Adipose tissue (tissue), 3 donors: ENCODE data around the gene SLC8A2. TPM values are rescaled to one million over a fixed set of nuclear protein-coding genes. Genes with fewer than 3 reads are reported as not detected.

Experiments used
- H3K27ac ChIP-seq: one replicate; pipeline ENCODE4 v1.5.1; 2013; ENCODE audit warnings: low read depth, low read length
- WGBS, 3 donors: extraction: QIAGEN DNeasy Blood & Tissue Kit; methylation state at CpG; one replicate each; pipeline ENCODE4 v1.1.7; 2013; 5-methylcytosine and 5-hydroxymethylcytosine counted together
- polyA plus RNA-seq, 3 donors: library from polyadenylated mRNA; stranded (reverse); fragments of 200-250 nt; gene quantifications; one replicate each; pipeline ENCODE4 v1.2.3, GENCODE V29; 2013
- donor health status: healthy with polysubstance abuse.
- donor health status: Bipolar disorder and iron deficiency.
- donor health status: healthy.

Gene SLC8A2, protein sequence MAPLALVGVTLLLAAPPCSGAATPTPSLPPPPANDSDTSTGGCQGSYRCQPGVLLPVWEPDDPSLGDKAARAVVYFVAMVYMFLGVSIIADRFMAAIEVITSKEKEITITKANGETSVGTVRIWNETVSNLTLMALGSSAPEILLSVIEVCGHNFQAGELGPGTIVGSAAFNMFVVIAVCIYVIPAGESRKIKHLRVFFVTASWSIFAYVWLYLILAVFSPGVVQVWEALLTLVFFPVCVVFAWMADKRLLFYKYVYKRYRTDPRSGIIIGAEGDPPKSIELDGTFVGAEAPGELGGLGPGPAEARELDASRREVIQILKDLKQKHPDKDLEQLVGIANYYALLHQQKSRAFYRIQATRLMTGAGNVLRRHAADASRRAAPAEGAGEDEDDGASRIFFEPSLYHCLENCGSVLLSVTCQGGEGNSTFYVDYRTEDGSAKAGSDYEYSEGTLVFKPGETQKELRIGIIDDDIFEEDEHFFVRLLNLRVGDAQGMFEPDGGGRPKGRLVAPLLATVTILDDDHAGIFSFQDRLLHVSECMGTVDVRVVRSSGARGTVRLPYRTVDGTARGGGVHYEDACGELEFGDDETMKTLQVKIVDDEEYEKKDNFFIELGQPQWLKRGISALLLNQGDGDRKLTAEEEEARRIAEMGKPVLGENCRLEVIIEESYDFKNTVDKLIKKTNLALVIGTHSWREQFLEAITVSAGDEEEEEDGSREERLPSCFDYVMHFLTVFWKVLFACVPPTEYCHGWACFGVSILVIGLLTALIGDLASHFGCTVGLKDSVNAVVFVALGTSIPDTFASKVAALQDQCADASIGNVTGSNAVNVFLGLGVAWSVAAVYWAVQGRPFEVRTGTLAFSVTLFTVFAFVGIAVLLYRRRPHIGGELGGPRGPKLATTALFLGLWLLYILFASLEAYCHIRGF
- polyA plus RNA-seq, result 1 to 10 TPM in 1 of 3 donors, under 1 TPM in 1, not detected in 1; 0.28 to 1.9 TPM

DNA sequence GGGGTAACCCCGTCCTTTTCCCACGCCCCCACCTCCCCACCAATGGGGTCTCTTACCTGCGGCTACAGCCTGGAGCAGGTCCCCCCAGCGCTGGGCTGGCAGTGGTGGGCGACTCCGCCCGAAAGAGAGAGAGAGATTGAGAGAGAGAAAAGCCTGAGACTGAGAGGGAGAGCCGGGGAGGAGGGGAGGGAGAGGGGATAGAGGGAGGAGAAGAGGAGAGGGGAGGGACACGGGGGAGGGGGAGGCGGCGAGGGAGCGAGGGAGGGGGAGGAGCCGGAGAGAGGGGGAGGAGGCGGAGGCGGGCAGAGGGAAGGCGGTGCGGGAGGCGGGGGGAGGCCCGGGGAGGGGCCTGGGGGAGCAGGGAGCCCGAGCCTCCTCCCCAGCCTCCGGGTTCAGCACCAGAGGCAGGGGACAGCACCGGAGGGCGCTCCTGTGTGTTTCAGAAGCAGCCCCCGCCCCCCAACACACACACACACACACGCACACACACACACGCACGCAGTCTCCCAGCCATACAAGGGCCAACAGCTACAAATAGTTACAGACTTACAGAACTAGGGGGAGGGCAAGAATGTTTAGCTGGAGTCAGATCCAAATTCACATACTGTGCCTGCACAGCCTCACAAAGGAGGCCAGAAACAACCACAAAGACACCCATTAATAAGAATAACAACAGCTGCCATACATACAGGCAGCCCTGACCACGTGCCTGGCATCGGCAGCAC lies at the start of gene SLC8A2:
Gene SLC8A2 (minus strand): TSS at position 161 of the 725 bp plus-strand sequence. CDS start 5,490 bp downstream, outside the sequence.
- H3K27ac ChIP-seq, result no peak within 1 kb of the TSS
- WGBS, 3 donors, result 4 to 6% (median 4%) methylated on average over 14 to 23 of the region's 29 CpGs

DNA sequence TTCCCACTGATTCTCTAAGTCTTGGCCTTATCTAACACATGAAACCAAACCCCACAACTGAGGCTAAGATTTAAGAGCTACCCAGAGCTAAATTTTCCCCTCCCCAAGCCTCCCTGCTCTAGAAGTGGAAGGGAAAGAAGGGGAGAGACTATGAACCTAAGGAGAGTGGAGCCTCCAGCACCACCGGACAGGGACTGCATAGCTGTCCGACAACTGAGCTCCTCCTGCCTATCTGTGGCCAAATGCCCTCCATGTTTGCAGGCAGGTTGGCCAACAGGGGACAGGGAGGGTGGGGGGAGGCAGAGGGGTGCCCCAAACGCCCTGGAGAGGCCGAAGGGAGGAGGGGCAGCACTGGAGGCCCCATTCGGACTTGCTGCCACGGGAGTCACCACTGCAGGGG lies 49.1 kb upstream of the SLC8A2 start:
- WGBS, 3 donors, result 80 to 81% (median 80%) methylated on average over 5 to 6 of the region's 6 CpGs
- H3K27ac ChIP-seq, result no peak overlapping the region

DNA sequence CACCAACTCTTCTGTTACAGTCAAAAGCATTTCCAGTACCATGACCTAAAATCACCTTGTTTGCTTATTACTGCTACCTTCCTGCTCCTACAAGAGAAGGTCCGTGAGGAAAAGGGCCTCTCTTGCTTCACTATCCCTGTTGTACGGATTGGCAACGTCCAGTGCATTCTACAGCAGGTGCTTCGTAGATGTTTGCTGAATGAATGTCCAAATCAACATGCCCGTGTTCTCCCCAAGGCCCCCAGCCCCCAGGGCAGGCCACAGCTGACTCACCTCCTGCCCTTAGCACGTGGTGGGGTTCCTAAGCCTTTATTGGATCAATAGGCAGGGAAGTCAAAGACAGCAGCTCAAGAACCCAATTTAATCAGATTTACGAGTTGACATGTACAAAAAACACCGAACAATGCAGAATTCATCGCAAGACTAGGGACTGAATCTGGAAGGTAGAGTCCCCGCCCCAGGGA lies 48.7 kb upstream of the SLC8A2 start:
- H3K27ac ChIP-seq, result no peak overlapping the region
- WGBS, 3 donors, result 63 to 85% (median 78%) methylated on average over 10 of the region's 10 CpGs

DNA sequence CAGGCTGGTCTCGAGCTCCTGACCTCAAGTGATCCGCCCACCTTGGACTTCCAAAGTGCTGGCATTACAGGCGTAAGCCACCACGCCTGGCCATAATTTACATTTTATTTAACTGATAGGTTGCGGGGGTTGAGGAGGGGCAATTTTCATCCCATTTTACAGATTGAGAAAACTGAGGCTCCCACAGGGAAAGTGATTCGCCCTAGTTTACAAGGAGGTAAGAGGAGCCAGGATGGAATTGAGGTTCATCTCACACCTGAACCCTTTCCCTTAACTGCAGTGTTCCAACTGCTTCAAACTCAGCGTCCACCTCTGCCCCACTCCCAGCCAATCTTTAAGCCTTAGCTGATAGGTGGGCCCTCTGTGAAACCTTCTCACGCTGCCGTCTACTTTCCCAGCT lies 47.2 kb upstream of the SLC8A2 start:
- WGBS, 3 donors, result 80 to 89% (median 84%) methylated on average over 9 of the region's 9 CpGs
- no peak overlapping the region for H3K27ac ChIP-seq

DNA sequence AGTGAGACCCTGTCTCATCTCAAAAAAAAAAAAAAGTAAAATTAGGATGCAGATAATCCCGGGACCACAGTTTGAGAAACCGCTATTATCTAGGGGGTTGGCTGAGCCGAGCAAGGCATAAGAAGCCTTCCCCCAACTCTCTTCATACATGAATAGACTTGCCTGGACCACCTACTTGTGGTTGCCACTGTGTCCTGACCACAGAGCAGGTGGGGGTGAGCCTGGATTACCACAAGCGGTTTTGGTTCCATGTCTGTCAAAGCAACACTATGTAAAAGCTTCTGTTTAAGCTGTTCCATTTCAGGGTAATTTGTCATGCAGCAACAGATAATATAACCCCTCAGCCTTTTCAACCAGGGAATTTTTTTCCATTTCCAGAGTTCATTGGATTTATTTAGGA lies 46.4 kb upstream of the SLC8A2 start:
- H3K27ac ChIP-seq, result no peak overlapping the region
- 44 to 60% (median 51%) methylated on average over 4 of the region's 4 CpGs for WGBS, 3 donors

DNA sequence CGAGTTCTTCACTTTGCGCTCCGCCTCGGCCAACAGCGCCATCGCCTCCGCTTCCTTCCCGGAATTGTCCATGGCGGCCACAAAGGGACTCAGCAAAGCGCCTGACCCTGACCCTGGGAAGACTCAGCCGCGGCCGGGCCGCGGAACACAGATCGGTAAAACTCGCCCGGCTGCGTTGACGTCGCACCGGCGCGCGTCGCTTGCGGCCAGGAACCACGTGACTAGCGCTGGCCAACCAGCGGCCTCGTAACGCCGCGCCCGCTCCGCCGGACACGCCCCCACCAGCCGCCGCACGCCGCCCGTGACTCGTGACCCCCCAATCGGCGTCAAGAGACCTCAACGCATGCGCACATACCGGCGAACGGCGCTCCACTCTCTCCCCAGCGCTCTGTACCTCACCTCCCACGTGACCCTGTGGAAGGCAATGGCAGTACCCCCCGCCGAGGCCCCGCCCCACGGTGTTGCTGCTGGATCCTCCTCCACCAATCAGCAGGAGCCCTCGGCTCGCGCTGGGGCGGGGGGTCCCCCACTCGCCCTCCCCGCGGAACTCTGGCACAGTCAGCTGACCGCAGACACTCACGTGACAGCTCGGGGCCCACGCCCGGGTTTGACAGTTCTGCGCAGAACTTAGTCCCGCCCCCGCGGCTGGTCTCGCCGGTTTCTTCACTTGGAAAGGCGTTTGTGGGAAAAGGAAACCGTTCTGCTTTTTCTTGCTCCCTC lies 43.3 kb upstream of the SLC8A2 start, which contains the start of gene NAPA:
Gene NAPA (minus strand): TSS at position 195 of the 720 bp plus-strand sequence. CDS start 123 bp downstream, at position 72.
- WGBS, 3 donors, result 0 to 1% (median 1%) methylated on average over 69 to 78 of the region's 78 CpGs
- H3K27ac ChIP-seq, result peak within 1 kb of the TSS; percentile 90

DNA sequence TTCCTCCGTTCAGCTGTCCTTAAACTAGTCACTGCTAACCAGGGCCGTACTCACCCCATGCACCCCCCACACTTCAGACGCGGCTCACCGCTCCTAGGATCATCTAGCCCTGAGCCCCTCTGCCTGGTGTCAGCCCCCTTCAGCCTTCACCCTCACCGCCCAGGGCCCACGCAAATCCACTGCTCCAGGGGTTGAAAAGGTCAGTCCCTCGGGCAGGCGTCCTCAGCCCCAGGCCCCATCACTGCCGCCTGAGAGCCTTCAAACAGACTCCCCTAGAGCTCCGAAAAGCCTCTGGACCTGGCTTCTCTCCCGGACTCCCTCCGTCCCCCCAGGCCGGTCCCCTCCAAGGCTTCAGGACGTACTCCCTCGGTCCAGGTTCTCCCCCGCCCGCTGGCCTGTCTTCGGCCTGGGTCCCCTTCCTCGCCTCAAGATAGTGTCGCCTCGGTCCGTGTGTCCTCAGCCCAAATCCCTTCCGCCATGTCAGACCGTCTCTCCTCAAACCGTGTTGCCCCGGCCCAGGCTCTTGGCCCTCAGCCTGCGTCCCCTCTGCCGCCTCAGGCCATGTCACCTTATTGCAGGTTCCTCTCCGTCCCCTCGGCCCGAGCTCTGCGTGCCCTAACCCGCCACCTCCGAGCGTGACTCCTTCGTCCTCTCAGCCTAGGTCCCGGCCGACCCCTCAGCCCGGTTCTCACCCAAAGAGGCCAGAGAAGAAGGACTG lies 42.6 kb upstream of the SLC8A2 start:
- H3K27ac ChIP-seq, result peak overlapping the region; percentile 90
- 2 to 5% (median 4%) methylated on average over 35 to 40 of the region's 40 CpGs for WGBS, 3 donors

DNA sequence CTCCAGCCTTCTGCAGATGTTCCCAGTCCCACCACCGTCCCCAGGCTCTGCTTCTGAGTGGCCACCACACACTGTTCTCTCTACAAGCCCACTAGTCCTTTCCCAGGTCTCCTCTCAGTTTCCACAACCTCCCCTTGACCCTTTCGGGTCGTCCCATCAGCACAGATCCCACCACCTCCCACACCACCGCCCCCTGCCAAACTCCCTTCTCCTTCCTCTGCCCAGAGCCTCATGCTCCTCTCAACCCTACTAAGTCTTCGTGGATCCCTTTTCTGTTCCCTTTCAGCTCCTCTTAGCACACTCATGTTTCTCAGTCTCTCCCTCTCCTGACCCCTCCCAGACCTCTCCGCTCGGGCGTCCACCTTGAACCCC lies 41.2 kb upstream of the SLC8A2 start:
- 31 to 64% (median 63%) methylated on average over 8 of the region's 8 CpGs for WGBS, 3 donors
- H3K27ac ChIP-seq, result no peak overlapping the region

DNA sequence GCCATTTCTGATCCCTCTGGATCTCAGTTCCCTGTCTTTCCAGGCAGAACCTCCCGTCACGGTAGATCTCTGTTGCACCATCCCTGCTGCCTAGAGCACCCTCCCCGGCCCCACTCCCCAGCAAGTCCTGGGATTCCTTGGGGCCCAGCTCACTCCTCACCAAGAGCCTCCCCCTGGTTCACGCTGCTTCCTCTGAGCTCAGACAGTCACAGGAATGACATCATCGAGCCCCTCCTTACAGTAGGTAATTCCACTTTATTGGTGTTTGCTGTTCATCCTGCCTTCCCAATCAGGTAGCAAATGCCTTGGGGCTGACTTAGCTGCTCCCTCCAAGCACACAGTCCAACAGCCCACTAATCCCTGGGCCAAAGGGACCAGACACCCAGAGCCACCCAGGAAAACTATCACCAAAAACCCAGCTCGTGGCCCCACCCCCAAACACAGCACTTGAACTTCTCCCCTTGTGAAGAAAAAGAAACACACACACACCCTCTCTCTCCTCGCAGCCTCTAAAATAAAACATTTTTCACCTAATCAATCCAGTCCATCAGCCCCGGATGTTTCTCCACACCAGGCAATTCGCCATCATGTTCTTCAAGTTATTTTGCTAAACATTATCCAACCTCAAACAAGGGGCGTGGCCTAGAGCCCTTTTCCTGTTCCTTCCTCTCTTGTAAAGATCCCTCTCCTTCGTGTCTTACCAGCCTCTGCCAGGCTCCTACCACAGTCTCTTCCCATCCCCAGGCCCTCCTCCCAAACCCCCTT lies 40.7 kb upstream of the SLC8A2 start:
- 29 to 44% (median 42%) methylated on average over 11 of the region's 11 CpGs for WGBS, 3 donors
- H3K27ac ChIP-seq, result no peak overlapping the region

DNA sequence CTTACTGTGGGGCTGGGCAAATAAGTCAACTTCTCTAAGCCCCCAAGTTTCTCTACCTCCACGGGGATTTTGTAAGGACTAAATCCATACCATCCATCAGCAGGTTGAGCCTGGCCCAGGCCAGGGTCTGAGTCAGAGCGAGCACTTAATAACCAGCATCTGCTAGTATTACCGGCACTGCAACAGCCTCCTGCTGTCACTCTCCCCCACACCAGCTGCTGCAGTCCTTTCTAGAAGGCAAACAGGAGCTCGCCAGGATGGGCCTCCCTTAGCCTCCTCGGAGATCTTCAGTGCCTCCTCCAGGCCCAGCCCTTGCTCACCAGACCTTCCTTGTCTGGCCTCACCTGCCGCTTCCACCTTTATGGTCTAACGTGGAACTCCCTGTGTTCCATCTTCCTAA lies 40.0 kb upstream of the SLC8A2 start:
- no peak overlapping the region for H3K27ac ChIP-seq
- 39 to 68% (median 67%) methylated on average over 7 of the region's 7 CpGs for WGBS, 3 donors

DNA sequence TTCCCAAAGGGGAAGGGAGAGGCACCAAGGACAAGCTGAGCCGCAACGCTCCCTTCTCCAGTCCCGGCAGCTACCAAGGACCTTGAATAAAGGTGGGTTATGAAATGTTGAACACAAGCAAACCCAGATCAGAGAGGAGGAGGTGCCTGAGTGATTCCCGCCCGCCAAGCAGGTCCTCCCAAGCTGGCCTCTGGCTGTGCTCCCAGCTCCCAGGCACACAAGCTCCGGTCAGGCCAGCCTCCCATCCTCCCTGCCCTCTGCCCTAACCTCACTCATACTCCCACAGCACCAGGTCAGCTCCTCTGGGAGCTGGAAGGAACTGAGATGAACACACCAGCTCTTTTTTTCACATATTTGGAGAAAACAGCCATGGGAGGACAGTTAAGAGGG lies 39.4 kb upstream of the SLC8A2 start:
- 16 to 60% (median 56%) methylated on average over 6 of the region's 6 CpGs for WGBS, 3 donors
- H3K27ac ChIP-seq, result no peak overlapping the region

DNA sequence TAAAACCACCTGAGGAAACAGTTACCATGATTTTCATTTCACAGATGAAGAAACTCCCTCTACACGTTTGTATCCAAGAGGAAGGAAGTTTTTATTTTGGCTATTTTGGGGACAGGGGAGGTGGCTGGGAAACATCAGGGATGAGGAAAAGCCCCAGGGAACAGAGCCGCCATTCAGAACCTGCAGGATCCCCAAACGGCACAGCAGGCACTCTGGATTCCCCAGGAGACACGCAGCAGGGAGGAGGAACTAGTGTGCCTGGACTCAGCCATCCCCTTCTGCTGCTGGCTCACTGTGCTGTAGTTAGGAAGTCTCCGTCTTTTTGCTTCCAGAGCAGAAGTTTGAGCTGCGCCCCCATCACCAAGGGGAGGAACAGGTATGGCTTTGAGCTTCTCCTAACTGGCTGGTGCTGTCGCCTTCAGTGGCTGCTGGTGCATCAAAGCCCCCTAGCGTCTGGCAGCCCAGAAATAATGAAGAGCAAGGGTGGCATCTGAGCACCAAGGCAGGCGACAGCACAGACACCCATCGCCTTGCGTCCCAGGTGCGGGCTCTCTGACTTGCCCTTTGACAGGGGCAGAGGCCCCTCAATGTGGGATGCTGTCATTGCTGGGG lies 38.9 kb upstream of the SLC8A2 start:
- no peak overlapping the region for H3K27ac ChIP-seq
- WGBS, 3 donors, result 59 to 70% (median 69%) methylated on average over 12 of the region's 12 CpGs

DNA sequence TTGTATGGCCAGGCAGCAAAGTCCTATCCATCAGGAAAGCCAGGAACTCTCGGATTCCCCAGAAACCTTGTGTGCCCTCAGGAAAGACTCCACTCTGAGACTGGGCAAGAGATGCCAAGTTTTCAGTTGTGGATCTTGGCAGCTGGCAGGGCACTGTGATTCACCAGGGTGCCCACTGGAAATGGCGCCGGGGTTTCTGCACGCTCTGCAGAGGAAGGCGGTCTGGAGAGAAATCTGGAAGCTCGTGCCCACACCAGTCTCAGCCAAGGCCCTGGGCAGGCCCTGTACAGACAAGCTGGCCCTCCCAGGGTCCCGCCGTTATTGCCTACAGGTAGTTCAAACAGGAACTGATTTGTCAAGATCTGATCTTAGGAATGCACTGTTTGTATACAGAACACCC lies 38.3 kb upstream of the SLC8A2 start:
- H3K27ac ChIP-seq, result no peak overlapping the region
- 28 to 70% (median 63%) methylated on average over 8 of the region's 8 CpGs for WGBS, 3 donors

DNA sequence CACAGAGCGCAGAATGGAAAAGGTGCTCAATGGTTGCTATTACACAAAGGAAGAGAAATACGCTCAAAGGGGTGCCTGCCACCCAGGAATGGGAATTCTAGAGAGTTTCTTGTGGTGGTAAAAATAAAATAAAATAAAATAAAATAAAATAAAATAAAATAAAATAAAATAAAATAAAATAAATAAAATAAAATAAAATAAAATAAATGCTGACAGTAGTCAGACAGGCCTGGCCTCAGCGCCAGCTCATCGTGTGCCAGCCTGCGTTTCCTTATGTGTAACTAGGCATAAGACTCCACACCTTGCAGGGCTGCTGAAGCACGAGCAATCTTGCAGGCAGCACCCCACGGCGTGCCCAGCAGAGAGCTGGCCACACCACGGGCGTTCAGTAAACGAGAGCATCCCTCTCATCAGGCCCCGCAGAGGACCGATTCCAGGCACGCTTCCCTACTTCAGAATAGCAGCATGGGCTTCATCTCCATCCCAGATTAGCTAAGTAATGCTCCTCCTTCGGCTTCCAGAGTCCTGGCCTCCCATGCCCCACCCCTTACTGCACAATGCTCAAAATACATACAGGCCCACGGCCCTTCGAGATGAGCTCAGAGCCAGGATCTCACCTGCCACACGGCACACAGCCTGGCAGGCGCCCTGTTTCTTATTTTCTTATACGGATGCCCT lies 37.6 kb upstream of the SLC8A2 start:
- 72 to 86% (median 83%) methylated on average over 20 of the region's 20 CpGs for WGBS, 3 donors
- no peak overlapping the region for H3K27ac ChIP-seq

DNA sequence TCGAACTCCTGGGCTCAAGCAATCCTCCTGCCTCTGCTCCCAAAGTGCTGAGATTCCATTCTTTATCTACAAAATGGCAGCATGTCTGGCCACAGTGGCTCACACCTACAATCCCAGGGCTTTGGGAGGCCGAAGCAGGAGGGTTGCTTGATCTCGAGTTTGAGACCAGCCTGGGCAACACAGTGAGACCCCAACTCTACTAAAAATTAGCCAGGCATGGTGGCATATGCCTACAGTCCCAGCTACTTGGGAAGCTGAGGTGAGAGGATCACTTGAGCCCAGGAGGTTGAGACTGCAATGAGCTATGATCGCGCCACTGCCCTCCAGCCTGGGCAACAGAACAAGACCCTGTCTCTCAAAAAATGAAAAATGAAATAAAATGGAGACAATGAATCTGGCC lies 37.0 kb upstream of the SLC8A2 start:
- H3K27ac ChIP-seq, result no peak overlapping the region
- WGBS, 3 donors, result 85 to 95% (median 94%) methylated on average over 5 of the region's 5 CpGs
